Measurements from ENCODE around the gene PLCG2.

The PLCG2 gene

DNA sequence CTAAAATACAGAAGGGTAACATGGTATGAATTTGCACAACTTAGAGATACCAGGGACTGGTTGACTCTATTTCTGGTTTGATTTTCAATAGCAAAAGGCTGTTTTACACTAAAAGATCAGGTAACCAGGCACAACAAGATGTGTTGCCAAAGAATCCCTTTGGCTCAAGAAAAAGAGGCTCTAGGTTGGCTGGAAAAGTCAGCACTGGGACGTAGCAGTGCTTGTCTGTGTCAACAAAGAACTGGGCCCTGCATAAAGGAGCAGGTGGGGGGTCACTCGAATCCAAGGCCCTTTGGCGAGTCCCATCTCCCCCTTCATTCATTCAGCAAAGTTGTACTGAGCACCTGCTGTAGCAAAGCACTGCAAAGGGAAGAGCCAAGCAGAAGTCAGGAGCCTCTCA is 213.8 kb downstream of the PLCG2 start:
- Histone ChIP-seq H3K27ac (replicated peaks) (no peak overlapping the region), H3K27me3 (ENCODE audit: insufficient read depth, poor library complexity, severe bottlenecking) (peaks cover 2% of the 10 kb centered on the region), H3K4me3 (replicated peaks; ENCODE audit: insufficient read depth, low read length) (no peak overlapping the region)
- TF ChIP-seq SPI1 (IDR thresholded peaks at IDR 0.05; ENCODE audit: borderline replicate concordance, low read depth), result no peak
- TF ChIP-seq GABPA (IDR thresholded peaks at IDR 0.05; ENCODE audit: low read depth), result no peak
- TF ChIP-seq, protein P1, sequence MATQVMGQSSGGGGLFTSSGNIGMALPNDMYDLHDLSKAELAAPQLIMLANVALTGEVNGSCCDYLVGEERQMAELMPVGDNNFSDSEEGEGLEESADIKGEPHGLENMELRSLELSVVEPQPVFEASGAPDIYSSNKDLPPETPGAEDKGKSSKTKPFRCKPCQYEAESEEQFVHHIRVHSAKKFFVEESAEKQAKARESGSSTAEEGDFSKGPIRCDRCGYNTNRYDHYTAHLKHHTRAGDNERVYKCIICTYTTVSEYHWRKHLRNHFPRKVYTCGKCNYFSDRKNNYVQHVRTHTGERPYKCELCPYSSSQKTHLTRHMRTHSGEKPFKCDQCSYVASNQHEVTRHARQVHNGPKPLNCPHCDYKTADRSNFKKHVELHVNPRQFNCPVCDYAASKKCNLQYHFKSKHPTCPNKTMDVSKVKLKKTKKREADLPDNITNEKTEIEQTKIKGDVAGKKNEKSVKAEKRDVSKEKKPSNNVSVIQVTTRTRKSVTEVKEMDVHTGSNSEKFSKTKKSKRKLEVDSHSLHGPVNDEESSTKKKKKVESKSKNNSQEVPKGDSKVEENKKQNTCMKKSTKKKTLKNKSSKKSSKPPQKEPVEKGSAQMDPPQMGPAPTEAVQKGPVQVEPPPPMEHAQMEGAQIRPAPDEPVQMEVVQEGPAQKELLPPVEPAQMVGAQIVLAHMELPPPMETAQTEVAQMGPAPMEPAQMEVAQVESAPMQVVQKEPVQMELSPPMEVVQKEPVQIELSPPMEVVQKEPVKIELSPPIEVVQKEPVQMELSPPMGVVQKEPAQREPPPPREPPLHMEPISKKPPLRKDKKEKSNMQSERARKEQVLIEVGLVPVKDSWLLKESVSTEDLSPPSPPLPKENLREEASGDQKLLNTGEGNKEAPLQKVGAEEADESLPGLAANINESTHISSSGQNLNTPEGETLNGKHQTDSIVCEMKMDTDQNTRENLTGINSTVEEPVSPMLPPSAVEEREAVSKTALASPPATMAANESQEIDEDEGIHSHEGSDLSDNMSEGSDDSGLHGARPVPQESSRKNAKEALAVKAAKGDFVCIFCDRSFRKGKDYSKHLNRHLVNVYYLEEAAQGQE (IDR thresholded peaks at IDR 0.05; ENCODE audit: insufficient replicate concordance, low read depth), result no peak
- TF ChIP-seq, protein P2, sequence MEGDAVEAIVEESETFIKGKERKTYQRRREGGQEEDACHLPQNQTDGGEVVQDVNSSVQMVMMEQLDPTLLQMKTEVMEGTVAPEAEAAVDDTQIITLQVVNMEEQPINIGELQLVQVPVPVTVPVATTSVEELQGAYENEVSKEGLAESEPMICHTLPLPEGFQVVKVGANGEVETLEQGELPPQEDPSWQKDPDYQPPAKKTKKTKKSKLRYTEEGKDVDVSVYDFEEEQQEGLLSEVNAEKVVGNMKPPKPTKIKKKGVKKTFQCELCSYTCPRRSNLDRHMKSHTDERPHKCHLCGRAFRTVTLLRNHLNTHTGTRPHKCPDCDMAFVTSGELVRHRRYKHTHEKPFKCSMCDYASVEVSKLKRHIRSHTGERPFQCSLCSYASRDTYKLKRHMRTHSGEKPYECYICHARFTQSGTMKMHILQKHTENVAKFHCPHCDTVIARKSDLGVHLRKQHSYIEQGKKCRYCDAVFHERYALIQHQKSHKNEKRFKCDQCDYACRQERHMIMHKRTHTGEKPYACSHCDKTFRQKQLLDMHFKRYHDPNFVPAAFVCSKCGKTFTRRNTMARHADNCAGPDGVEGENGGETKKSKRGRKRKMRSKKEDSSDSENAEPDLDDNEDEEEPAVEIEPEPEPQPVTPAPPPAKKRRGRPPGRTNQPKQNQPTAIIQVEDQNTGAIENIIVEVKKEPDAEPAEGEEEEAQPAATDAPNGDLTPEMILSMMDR (IDR thresholded peaks at IDR 0.05; ENCODE audit: insufficient read depth, low read length), result no peak
- DNase-seq (ENCODE audit: low read depth in 1 of 2, low spot score in 1 of 2), result no peak

DNA sequence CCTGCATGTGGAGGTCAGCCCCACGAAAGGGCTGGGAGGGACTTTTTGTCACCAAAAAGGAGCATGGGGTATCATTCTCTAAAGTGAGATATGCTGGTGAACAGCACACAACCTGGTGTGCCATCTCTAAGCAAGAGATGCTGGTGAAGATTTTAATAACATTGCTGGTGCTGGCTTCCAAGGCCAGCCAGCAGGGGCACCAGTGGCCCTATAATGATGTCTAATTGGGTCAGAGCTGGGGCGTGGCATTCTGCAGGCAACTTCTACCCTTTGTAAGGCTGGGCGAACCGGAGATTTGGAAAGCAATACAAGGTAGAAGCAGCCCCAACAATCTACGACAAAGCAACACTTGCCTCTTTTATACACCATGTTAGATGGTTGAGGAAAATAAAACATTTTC is 215.4 kb downstream of the PLCG2 start:
- no peak for TF ChIP-seq SPI1 (IDR thresholded peaks at IDR 0.05; ENCODE audit: borderline replicate concordance, low read depth)
- TF ChIP-seq, protein P2 (IDR thresholded peaks at IDR 0.05; ENCODE audit: insufficient read depth, low read length), result peak; percentile 20
- TF ChIP-seq, protein P1 (IDR thresholded peaks at IDR 0.05; ENCODE audit: insufficient replicate concordance, low read depth), result no peak
- no peak for DNase-seq (ENCODE audit: low read depth in 1 of 2, low spot score in 1 of 2)
- Histone ChIP-seq H3K4me3 (replicated peaks; ENCODE audit: insufficient read depth, low read length) (no peak overlapping the region), H3K27me3 (ENCODE audit: insufficient read depth, poor library complexity, severe bottlenecking) (no peaks in the 10 kb centered on the region), H3K27ac (replicated peaks) (no peak overlapping the region)

DNA sequence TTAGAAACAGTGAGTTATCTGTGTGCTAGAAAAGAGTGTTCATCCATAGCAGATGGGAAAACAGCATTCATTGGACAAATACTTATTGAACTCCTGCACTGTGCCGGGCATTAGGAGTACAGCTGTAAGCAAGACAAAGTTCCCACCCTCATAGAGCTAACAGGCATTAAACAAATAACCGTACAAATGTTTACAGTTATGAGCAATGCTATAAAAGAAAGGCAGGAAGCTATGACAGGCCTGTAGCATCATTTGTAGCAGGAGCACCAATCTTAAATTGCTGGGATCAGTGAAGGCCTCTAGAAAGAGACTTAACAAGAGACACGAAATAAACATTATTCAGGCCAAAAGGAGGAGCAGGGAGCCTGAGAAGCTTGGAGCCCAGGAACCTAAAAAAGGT is 216.6 kb downstream of the PLCG2 start:
- Histone ChIP-seq H3K27ac (replicated peaks) (no peak overlapping the region), H3K4me3 (replicated peaks; ENCODE audit: insufficient read depth, low read length) (no peak overlapping the region), H3K27me3 (ENCODE audit: insufficient read depth, poor library complexity, severe bottlenecking) (no peaks in the 10 kb centered on the region)
- TF ChIP-seq, protein P1 (IDR thresholded peaks at IDR 0.05; ENCODE audit: insufficient replicate concordance, low read depth), result no peak
- no peak for TF ChIP-seq POLR2AphosphoS5 (IDR thresholded peaks at IDR 0.05; ENCODE audit: low read depth)
- TF ChIP-seq, protein P2 (IDR thresholded peaks at IDR 0.05; ENCODE audit: insufficient read depth, low read length), result no peak
- no peak for TF ChIP-seq SPI1 (IDR thresholded peaks at IDR 0.05; ENCODE audit: borderline replicate concordance, low read depth)
- TF ChIP-seq GABPA (IDR thresholded peaks at IDR 0.05; ENCODE audit: low read depth), result no peak
- DNase-seq (ENCODE audit: low read depth in 1 of 2, low spot score in 1 of 2), result no peak
